Measurements from ENCODE around the gene TMX3.
A peak's percentile ranks its signal among the peaks of the same experiment; 100 is the strongest.

Gene TMX3, protein sequence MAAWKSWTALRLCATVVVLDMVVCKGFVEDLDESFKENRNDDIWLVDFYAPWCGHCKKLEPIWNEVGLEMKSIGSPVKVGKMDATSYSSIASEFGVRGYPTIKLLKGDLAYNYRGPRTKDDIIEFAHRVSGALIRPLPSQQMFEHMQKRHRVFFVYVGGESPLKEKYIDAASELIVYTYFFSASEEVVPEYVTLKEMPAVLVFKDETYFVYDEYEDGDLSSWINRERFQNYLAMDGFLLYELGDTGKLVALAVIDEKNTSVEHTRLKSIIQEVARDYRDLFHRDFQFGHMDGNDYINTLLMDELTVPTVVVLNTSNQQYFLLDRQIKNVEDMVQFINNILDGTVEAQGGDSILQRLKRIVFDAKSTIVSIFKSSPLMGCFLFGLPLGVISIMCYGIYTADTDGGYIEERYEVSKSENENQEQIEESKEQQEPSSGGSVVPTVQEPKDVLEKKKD

DNA sequence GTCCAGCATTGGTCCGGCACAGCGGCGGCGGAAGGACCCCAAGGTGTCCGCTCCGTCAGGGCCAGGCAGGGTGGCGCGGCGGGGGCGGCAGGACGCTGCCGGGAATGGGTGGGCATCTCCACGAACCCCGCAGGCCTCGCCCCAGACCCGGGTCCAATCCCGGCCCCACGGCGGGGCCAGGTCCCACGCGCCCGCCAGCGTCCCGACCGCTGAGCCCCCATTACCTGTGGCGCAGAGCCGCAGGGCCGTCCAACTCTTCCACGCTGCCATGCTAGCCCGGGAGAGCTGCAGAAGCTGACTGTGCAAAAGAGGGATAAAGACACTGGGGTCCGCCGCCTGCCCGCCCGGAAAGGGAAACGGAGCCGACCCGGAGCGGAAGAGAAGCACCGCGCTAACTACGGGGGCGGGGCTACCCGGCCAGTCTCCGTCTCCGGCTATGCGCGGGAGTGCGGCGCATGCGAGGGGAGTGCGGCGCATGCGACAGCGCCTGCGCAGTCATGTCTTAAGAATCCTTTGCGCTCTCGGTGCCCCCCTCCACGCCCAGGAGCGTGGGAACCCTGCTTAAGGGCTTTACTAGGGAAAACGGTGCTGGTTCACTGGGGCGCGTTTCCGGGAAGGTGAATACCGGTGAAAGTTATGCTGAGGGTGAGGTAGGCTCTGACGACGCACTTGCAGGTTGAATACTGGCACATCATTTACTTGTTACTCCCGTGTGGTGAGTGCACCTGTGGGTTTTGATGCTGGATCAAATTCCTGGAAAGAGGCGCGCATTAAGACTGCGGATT lies at the start of gene TMX3:
Gene TMX3, minus strand, starts transcription at position 397 of the 785 bp plus-strand sequence. Its CDS starts 127 bp downstream, at position 270.
- DNase-seq: peak; percentile 93

DNA sequence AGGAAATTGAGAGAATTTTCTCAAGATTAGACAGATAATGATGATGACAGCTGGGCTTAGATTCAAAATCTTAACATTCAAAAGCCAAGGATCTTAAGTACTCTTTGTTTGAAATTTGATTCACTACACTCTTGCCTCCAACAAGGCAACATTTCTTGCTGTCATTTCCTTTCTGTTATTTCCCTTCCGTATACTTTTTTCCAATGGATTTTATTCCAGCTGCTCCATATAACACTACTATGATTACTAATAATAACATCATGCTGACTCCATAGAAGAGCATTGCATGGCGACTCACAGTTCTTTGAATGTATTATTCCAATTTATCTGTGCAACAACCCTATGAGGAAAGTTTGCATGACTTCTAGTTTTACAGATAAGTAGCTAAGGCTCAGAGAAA lies 49.1 kb upstream of the TMX3 start:
- DNase-seq: no peak

DNA sequence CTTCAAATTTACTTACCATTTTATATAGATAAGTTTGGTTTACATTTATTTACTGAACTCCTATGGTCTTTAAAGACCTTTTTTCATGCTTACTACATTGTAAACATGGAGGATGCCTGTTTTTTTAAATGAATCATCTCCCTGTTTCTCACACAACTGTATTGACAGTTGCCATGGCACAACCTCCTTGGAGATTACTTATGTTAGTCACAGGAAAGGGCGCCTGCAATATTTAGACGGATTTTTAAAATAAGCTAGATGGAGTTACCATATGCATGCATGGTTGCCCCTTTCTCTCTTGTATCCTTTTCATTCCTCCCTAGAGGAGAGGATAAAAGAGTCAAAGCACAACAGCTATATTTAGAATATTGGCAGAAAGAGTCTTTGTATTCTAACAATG lies 48.2 kb upstream of the TMX3 start:
- no peak for DNase-seq

DNA sequence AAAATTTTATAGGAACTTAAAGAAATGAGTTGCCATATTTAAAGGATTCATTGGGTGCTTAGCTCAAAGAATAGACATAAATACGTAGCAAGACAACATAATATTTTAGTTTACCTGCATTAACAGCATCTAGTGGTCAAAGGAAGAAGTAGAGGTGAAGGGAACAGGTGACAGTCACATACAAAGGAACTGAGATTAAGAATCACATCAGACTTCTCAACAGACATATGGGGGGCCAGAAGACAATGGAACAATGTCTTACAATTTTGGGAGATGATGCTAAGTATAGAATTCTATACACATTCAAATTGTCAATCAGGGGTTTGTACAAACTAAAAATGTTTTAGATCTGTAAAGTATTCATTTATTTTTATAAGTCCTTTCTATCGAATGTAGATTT lies 44.4 kb upstream of the TMX3 start:
- DNase-seq: no peak

DNA sequence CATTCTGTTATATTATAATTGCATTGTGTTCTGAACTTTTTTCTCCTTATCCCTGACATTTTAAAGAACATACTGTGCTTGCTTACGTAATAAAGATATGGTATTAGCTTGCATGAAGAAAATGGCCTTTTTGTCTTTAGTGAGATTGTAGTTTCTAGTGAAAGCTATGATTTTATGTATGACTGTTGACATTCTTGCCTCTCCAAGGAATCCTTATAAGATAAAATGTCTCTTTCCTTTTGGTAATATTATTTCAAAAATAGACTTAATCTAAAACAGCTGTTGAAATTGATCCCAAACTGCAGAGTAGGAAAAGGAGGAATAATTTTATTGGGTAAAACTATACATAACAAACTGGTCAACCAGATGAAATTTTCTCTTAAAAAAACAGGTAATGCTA lies 42.2 kb upstream of the TMX3 start:
- no peak for DNase-seq

DNA sequence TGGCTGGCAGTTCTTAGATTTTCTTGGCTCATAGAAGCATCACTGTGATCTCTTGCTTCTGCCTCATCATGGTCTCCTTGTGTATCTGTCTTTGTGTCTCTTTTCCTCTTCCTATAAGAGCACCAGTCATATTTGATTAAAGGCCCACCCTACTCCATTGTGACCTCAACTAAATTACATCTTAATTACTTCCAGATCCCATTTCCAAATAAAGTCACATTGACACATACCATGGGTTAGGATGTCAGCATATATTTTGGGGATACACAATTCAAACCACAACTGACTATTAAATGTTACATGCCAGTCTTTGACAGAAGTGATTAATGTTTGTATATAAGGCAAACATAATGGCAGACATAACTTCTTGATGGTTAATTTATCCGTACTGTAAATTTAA lies 27.3 kb upstream of the TMX3 start:
- no peak for DNase-seq

DNA sequence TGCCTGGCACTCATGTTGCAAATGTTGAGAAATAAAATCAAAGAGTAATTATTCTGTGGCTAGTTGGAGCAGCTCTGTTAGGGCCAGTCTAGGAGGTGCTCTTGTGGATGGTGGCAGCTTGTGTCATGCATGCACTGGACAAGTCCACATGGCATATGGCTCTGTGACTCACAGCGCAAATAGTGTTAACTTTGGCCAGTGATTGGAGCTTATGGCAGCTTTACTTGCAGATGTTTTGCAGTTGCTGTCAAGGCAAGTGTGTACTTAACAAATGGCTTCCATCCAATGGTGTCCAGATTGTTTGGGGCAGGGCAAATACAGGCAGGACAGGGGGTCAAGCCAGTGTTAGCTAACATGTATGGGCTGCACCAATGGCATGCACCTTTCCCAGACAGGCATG lies 26.1 kb upstream of the TMX3 start:
- DNase-seq: no peak

DNA sequence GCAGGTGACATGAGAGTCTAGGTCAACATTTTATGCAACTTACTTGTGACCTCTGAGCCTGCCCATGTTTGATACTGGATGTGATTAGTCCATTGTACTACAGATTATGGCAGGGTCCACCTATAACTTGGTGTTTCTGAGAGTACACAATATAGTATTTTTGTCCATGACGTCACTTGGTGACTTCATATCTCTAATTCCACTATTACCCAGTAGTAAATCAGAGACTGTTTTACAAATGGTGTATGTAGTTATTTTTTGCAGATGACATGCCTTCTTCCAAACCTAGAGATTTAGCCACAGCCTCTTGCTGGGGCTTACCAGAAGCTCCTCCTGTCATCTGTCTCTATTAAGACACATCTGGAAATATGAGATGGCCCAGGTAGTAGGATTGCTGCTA lies 24.6 kb upstream of the TMX3 start:
- no peak for DNase-seq

DNA sequence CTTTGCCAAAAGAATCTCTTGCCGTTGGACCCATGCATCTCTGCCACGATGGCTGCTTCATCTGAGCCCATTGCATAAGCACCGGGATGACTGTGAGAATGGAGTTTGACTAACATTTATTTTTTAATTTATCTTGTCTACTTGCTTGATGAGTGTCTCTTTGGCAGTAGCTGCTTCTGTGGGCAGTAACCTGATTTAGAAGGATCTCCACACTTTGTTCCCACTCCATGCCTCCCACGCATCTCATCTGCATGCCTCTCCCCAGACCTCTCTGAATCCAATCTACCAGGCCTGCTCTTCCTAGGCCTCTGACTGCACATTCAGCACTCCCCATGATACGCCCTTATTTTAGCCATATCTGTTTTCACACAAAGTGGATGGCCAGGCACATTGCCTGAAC lies 23.7 kb upstream of the TMX3 start:
- DNase-seq: no peak

DNA sequence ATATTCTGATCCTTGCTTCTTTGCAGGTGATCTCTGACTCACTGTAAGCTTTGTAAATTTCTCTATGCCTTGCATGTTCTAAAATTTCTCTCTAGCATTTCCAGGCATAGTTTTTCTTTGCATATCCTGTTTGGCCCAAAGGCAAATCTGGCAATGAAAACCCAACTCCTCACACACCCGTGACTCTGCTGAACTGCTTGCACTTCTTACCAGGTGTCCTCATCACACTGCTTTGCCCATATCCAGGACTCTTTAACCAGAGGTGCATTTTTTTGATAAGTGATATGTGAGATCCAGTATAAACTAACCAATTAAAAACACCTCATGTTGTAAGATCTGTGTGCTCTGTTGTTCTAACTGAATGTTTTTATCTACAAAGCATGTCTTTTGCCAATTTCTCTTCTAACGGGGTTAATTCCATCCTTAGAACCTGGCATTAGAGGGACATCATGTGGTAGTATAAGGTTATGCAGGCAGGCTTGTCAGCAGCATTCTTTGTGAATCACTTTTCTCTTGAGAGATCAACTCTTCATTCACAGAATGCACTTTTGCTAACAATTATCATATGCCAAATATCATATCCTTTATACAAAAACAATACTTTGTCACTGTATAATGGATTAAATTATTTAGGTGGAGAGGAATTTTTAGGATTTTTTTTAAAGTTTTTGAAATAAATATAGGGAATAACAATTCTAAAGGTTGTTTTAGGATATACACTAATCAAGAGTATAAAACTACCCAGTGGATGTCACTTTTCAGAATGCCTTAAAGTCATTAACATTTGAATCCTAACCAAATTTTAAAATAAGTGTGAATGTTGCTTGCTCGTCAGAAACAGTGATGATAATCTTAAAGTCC lies 20.8 kb upstream of the TMX3 start:
- DNase-seq: no peak

DNA sequence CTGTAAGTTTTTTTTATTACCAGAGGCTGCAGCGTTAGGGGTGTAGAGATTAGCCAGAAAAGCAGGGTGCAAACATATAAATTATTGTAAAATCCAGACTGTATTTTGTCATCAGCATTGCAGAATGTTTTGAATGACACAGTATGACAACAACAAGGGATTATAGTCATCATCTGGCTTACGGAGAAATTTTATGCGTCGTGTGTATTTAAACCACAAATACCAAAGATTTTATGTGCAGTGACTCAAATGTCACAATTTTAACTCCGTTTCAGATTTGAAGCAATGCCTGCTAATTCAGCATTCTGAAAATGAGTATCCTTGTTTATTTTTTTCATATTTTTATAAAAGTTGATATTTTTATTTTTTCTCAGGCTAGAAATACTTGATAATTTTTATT lies 19.4 kb upstream of the TMX3 start:
- DNase-seq: no peak

DNA sequence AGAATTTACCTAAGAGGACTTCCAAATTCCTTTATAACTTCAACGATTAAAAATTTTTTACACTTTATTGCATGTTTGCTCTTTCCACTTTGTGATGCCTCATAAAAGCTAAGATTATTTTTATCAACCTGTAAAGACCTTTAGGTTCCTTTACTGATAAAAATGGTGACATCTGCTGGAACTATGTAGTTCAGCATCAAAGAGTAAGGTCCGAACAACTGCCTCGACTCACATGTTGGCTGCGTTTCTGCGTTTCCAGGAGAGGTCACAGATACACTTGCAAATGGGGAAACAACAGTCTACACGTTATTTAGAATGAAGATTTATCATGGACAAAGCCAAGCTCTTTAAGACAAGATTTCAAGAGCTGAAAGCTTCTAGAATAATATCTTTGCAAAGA lies 18.8 kb upstream of the TMX3 start:
- DNase-seq: no peak

DNA sequence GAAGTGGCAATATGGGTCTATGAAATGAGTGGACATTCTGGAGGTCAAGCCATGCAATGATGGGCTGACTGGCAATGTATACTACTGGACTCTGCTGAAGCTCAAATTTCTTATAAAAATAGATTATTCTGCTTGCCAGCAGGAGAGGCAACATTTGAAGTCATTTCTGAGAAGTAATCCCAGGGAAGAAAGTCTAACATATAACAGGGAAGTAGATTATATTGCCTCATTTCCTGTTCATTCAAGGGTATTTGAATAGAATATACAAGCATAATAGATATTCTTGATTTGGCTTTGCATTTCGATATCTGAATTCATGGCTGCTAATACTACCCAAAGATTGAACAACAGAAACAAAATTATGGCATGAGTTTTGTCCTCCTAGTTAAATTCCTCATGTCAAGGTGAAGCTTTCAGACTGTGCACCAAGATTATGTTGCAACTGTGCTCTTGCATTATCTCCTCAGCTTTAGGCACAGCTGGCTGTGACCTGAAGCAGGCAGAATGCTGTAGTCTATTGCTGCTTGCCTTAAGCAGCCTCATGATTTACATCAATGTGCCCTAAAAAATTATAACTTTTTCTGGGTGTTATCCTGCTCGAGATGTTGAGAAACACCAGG lies 13.3 kb upstream of the TMX3 start:
- DNase-seq: no peak

DNA sequence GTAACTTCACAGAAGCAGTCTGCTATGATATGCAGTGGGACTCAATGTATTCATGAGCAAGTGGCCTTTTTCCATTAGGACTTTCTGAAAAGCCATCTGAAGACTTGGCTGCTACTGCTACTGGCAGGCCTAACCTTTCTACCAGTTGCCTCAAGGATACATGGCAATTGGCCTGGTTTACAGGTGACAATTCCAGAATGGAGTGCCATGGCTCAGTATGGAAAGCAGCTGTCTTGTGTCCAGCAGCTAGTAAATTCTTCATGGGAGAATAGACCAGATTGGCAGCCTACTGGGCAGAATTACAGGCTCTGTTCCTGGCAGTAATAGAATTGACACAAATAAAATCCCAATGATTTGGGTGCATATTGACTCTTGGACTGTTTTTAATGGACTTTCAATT lies 12.6 kb upstream of the TMX3 start:
- no peak for DNase-seq

DNA sequence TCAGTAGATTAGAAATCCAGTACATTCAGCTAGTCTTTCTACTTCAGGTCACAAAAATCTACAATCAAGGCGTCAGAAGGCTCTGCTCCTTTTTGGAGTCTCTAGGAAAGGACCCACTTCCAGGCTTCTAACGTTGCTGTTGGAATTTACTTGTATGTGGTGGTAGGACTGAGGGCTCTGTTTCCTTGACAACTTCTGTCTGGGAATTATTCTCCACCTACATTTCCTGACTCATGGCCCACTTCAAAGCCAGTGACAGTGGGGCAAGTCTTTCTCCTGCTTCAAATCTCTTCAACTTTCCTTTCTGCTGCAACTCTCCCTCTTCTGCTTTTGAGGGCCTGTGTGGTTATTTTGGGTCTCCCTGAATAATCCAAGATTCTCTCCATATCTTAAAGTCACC lies 10.4 kb upstream of the TMX3 start:
- no peak for DNase-seq

DNA sequence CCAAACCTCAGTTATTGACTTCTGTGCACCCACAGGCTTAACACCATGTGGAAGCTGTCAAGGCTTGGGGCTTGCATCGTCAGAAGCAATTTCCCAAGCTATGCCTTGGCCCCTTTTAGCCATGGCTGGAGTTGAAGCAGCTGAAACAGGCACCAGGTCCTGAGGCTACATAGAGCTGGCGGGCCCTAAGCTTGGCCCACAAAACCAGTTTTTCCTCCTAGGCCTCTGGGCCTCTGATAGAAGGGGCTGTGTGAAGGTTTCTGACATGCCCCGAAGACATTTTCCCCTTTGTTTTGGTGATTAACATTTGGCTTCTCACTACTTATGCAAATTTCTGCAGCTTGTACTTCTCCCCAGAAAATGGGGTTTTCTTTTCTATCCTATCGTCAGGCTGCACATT lies 9.1 kb upstream of the TMX3 start:
- DNase-seq: no peak

DNA sequence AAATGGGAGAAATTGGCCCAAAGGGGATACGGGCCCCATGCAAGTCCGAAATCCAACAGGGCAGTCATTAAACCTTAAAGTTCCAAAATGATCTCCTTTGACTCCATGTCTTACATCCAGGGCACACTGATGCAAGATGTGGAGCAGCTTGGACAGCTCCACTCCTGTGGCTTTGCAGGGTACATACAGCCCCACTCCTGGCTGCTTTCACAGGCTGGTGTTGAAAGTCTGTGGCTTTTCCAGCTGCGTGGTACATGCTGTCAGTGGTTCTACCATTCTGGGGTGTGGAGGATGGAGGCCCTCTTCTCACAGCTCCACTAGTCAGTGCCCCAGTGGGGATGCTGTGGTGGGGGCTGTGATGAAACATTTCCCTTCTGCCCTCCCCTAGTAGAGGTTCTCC lies 8.6 kb upstream of the TMX3 start:
- no peak for DNase-seq

DNA sequence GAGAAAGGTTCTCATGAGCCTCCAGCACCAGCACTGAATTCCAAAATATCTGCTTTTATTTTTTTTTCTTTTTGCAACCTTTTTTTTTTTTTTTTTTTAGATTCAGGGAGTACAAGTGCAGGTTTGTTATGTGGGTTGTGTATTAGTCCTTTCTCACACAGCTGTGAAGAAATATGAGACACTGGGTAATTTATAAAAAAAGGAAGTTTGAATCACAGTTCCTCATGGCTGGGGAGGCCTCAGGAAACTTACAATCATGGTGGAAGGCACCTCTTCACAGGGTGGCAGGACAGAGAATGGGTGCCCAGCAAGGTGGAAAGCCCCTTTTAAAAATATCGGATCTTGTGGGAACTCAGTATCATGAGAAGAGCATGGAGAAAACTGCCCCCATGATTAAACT lies 7.9 kb upstream of the TMX3 start:
- DNase-seq: no peak

DNA sequence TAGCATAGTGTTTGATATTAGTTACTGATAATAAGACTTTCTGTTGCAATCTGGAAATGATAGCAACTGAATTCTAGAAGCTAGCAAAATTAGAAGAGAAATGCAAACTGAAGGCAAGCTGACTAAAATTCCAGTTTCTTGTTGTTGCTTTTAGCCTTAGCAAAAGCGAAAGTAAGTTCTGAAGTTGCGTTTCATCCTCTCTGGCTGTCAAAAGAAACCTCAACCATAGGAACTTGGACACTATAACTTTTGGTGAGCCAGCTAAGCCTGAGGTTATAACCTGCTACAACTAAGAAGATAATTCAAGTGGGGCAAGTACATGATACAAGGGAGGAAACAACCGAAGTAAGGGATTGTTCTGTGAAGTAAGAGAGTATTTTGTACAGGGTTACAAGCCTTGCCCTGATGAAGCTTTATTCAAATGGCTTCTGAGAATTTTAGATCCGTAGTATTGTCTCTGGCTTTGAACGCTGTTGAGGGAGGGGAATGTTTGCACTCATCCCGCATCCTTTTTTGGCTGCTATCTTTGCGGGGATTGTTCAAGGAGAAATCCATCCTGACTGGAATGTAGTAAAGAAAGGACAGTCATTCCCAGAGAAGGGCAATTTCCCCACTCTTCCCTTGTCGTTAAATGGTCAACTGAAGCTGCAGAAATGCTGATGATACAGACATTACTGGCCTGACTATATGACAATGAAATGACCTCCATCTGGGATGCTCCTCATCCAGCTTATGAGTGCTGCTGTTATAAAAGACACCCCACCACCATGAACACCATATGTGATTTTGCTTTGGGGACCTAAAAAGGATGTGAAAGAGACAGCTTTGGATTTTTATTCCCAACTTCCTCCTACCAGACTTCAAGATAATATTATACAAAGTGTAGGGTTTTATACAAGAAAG lies 7.0 kb upstream of the TMX3 start:
- DNase-seq: no peak

DNA sequence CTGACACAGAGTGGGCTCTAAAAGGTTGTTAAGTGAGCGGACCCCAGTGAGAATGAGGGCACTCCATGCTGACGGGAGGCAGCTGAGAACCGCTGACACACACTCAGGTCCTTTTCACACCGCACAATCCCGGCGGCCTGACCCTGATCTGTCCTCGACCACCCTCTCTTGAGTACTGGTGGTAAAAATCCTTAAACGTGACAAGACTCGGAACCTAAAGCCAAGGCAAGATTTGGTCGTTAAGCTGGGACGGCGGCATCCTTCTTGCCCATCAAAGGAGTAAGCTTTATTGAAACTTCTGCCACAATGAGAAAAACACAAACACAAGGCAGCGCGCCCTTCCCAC lies 569 bp downstream of the TMX3 start:
- DNase-seq: no peak

DNA sequence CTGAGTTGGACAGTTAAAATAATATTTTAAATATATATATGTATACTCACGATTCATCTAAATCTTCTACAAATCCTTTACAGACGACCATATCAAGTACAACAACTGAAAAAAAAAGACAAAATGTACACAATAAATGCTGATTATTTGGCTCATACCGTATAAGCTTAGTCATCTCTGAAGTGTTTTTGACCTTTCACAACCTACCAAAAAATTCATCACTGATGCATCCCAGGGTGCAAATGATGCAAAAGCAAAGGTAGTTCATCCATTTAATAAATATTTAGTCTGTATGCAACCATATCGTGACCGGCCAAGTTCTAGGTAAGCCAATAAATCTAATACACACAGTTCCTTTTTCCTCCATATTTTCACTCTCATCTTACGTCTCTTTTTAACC lies 1.1 kb downstream of the TMX3 start:
- DNase-seq: no peak

DNA sequence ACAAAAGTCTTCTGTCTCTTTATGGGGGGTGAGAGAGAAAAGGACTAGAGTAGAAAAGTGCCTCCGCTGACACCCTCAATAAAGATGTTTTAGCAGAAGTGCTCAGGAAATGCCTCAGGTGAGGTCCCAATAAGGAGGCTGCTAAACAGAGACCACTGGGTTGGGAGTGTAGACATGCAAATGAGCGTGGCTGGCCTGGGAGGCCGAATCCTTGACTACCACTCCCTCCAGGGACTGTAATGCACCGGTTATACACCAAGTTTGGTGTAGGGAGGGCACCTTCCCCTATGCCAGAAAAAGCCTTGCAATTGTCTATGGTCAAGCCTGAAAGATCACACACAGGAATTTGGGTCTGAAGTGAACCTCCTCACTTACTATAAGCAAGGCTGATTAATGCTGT lies 1.8 kb downstream of the TMX3 start:
- no peak for DNase-seq

All from stimulated activated naive CD4-positive, alpha-beta T cell treated with Interleukin-2 at 50 U/mL for 16 hours (primary cell).